Caco-2 (cell line): ENCODE results near the gene RHOT2. TPM values are rescaled to one million over a fixed set of nuclear protein-coding genes. Genes with fewer than 3 reads are reported as not detected.

Experiments used
- BruUV-seq: library from RNA; stranded (reverse); fragments of 400-500 nt; replicated peaks from 2 replicates; lab custom pipeline; 2021; lab: Mats Ljungman, UMichigan
- CTCF ChIA-PET: fragments of 300-600 bp; sonication (Branson Sonifier 250); formaldehyde crosslinking; loops from one replicate; lab custom pipeline; 2022; ENCODE audit warnings: antibody characterized with exemption; lab: Charles Lee
- POLR2A ChIA-PET: fragments of 300-600 bp; sonication (Branson Sonifier 250); formaldehyde crosslinking; loops from one replicate; lab custom pipeline; 2022; ENCODE audit warnings: antibody characterized with exemption; lab: Charles Lee
- DNase-seq, 2 experiments: peaks; one replicate each; pipeline versions ENCODE4 v3.0.0 to v3.0.0-alpha.2; 2020 to 2022
- H3K27me3 ChIP-seq: replicated peaks from 2 replicates; pipeline ENCODE4 v1.6.0; 2011; ENCODE audit warnings: low read length; ENCODE audit not compliant: control insufficient read depth, insufficient read depth
- H3K36me3 ChIP-seq: 2 replicates; pipeline ENCODE4 v1.5.1; 2011; ENCODE audit warnings: low read length; ENCODE audit not compliant: control insufficient read depth, insufficient read depth
- H3K4me1 ChIP-seq: fragments of 250-450 bp; sonication (Bioruptor Pico); 2 replicates; pipeline ENCODE4 v1.5.1; 2020; ENCODE audit warnings: mild to moderate bottlenecking
- H3K4me3 ChIP-seq: 2 replicates; pipeline ENCODE4 v1.5.1; 2011; ENCODE audit warnings: low read depth, mild to moderate bottlenecking, control low read depth, low read length
- H3K9me3 ChIP-seq: fragments of 250-450 bp; sonication (Bioruptor Pico); 2 replicates; pipeline ENCODE4 v1.5.1; 2020; ENCODE audit warnings: mild to moderate bottlenecking, moderate library complexity
- H3K27ac Mint-ChIP-seq: one replicate; pipeline ENCODE4 v1.8.0; 2022; ENCODE audit warnings: mixed read lengths; ENCODE audit not compliant: unreplicated experiment
- H3K27me3 Mint-ChIP-seq: one replicate; pipeline ENCODE4 v1.8.0; 2022; ENCODE audit warnings: mixed read lengths; ENCODE audit not compliant: insufficient read depth, unreplicated experiment
- H3K36me3 Mint-ChIP-seq: one replicate; pipeline ENCODE4 v1.8.0; 2022; ENCODE audit warnings: mild to moderate bottlenecking, mixed read lengths; ENCODE audit not compliant: insufficient read depth, unreplicated experiment
- H3K4me1 Mint-ChIP-seq: one replicate; pipeline ENCODE4 v1.8.0; 2022; ENCODE audit warnings: low read depth, mixed read lengths; ENCODE audit not compliant: unreplicated experiment
- H3K4me3 Mint-ChIP-seq: one replicate; pipeline ENCODE4 v1.8.0; 2022; ENCODE audit warnings: mild to moderate bottlenecking, moderate library complexity, mixed read lengths; ENCODE audit not compliant: unreplicated experiment
- H3K9me3 Mint-ChIP-seq: one replicate; pipeline ENCODE4 v1.8.0; 2022; ENCODE audit warnings: mixed read lengths; ENCODE audit not compliant: unreplicated experiment
- CTCF ChIP-seq, 2 experiments: fragments of 200-600 bp in 1 of 2; IDR thresholded peaks; 1 replicate in 1 of 2; 2 replicates in 1 of 2; pipeline versions ENCODE4 v1.5.1 to v1.8.0; 2011 to 2022; ENCODE audit warnings: antibody characterized with exemption in 1 of 2, control low read depth in 1 of 2, inconsistent platforms in 1 of 2, low read depth in 1 of 2, low read length in 1 of 2, mild to moderate bottlenecking in 1 of 2, moderate library complexity in 1 of 2; ENCODE audit not compliant: insufficient read depth in 1 of 2, severe bottlenecking in 1 of 2, unreplicated experiment in 1 of 2
- intact Hi-C: fragments of 100-400 bp; cut with micrococcal nuclease; formaldehyde crosslinking; loops from one replicate; pipeline ENCODE4 v1.10.0; 2022; ENCODE audit not compliant: unreplicated experiment
- total RNA-seq: library from RNA; stranded (reverse); gene quantifications from 2 replicates; pipeline ENCODE4 v1.2.3, GENCODE V29; 2022

RHOT2 gene
- total RNA-seq, 1 experiment from 2014 or later: 96.7 TPM

- peaks cover 6% of the 10 kb centered on the region for H3K4me1 ChIP-seq
- H3K9me3 Mint-ChIP-seq: no peaks in the 10 kb centered on the region
- peak overlapping the region; percentile 75 for H3K4me3 Mint-ChIP-seq
- H3K36me3 ChIP-seq: no peaks in the 10 kb centered on the region; the same call in 1 of the 2 replicates
- ChIA-PET POLR2A (no interaction called here), CTCF (no interaction called here)
- H3K4me3 ChIP-seq: peak overlapping the region; percentile 85
- peaks cover 18% of the 10 kb centered on the region for H3K36me3 Mint-ChIP-seq
- no peaks in the 10 kb centered on the region for H3K4me1 Mint-ChIP-seq
- no TSS peak for BruUV-seq
- no peak for DNase-seq
- no peak overlapping the region for H3K27ac Mint-ChIP-seq
- no peaks in the 10 kb centered on the region for H3K9me3 ChIP-seq
- no peaks in the 10 kb centered on the region for H3K27me3 Mint-ChIP-seq
- no peaks in the 10 kb centered on the region for H3K27me3 ChIP-seq
- intact Hi-C loops: no loop called here
- no peak for TF ChIP-seq CTCF (IDR thresholded peaks at IDR 0.05; ENCODE audit: insufficient read depth in 1 of 2, low read depth in 1 of 2, low read length in 1 of 2, severe bottlenecking in 1 of 2, unreplicated experiment in 1 of 2)
These were observed 24.9 kb upstream of the RHOT2 start for GRCh38 chr16:643050-643368.

DNA sequence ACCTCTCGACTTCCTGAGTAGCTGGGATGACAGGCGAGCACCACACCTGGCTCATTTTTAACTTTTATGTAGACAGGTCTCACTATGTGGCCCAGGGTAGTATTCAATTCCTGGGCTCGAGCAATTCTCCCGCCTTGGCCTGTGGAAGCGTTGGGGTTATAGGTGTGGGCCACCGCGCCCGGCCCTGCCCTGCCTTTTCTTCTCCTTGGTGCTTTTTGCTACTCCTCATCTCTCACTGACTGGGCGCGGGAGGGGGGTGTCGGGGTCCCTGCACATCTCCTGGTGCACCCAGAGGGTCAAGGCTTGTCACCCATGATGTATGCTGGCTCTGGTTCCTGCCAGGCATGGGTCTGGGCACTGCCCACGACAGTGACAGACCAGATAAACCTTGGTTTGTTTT is 23.4 kb upstream of the RHOT2 start:
- Mint-ChIP-seq H3K36me3 (peaks cover 25% of the 10 kb centered on the region), H3K27ac (no peak overlapping the region), H3K27me3 (no peaks in the 10 kb centered on the region), H3K9me3 (no peaks in the 10 kb centered on the region), H3K4me3 (peak overlapping the region; percentile 24), H3K4me1 (no peaks in the 10 kb centered on the region)
- no peak for TF ChIP-seq CTCF (IDR thresholded peaks at IDR 0.05; ENCODE audit: insufficient read depth in 1 of 2, low read depth in 1 of 2, low read length in 1 of 2, severe bottlenecking in 1 of 2, unreplicated experiment in 1 of 2)
- Histone ChIP-seq H3K27me3 (no peaks in the 10 kb centered on the region), H3K4me1 (peaks cover 11% of the 10 kb centered on the region), H3K36me3 (no peaks in the 10 kb centered on the region; the same call in 1 of the 2 replicates), H3K9me3 (no peaks in the 10 kb centered on the region), H3K4me3 (no peak overlapping the region)
- POLR2A ChIA-PET: no interaction called here
- intact Hi-C loops: no loop called here
- no TSS peak for BruUV-seq
- CTCF ChIA-PET: no interaction called here
- DNase-seq: no peak

DNA sequence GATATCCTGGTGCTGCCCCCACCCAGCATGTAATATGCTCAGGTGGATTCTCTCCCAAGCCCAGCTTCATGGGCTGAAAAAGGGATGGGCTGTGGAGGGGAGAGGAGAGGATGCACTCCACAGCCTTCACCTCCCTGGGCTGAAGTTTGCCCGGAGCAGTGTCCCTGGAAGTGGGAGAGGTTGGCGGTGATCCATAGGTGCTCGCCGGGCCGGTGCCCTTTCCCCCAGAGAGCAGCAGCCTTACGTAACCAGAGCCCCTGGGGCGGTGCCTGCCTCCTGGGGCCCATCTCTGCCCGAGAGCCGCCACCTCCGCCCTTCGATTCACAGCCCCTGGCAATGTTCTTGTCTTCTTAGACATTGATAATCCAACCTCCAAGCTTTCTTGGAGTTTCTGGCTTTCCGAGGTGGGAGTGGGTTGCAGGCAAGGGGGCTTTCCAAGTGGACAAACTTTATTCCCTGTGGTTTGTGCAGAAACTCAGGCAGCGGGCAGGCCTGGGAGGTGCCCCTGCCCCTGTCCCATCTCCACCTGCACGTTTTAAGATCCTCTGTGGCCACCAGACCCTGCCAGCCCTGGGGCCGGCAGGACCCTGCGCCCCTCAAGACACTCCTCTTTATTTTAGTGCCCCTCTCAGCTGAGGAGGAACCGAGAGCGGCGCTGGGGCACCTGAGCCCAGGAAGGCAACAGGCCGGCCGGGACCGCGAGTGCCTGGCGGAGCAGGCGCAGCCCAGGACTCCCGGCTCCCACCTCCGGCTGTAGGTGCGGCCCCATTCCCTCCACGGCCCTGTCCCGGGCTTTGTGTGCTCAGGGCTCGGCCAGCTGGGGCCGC is 21.9 kb upstream of the RHOT2 start:
- Histone ChIP-seq H3K4me1 (peaks cover 17% of the 10 kb centered on the region), H3K27me3 (no peaks in the 10 kb centered on the region), H3K9me3 (no peaks in the 10 kb centered on the region), H3K4me3 (no peak overlapping the region), H3K36me3 (no peaks in the 10 kb centered on the region; the same call in 1 of the 2 replicates)
- CTCF ChIA-PET: no interaction called here
- Mint-ChIP-seq H3K36me3 (peaks cover 25% of the 10 kb centered on the region), H3K27ac (no peak overlapping the region), H3K4me1 (no peaks in the 10 kb centered on the region), H3K9me3 (no peaks in the 10 kb centered on the region), H3K27me3 (no peaks in the 10 kb centered on the region), H3K4me3 (no peak overlapping the region)
- no peak for TF ChIP-seq CTCF (IDR thresholded peaks at IDR 0.05; ENCODE audit: insufficient read depth in 1 of 2, low read depth in 1 of 2, low read length in 1 of 2, severe bottlenecking in 1 of 2, unreplicated experiment in 1 of 2)
- intact Hi-C loops: no loop called here
- no TSS peak for BruUV-seq
- DNase-seq: no peak
- POLR2A ChIA-PET: no interaction called here
